Neural cell (in vitro differentiated cells): ENCODE data around the gene DDC. TPM values are rescaled to one million over a fixed set of nuclear protein-coding genes. Genes with fewer than 3 reads are reported as not detected.

Experiments
- H2AFZ ChIP-seq: fragments of 200-600, 300-800 bp; sonication (generic), shearing (Covaris generic); 2 replicates; pipeline ENCODE4 v1.6.0; 2014; ENCODE audit warnings: low read depth, mild to moderate bottlenecking, antibody characterized with exemption, low read length, moderate library complexity
- H3F3A ChIP-seq: fragments of 200-600 bp; shearing (Covaris generic); 2 replicates; pipeline ENCODE4 v1.6.1; 2016; ENCODE audit warnings: mild to moderate bottlenecking, moderate library complexity, mixed read lengths, antibody characterized with exemption, low read length; ENCODE audit not compliant: insufficient read depth, poor library complexity, severe bottlenecking
- H3K27ac ChIP-seq: fragments of 200-600, 300-800 bp; sonication (generic), shearing (Covaris generic); 2 replicates; pipeline ENCODE4 v1.5.1; 2014; ENCODE audit warnings: mild to moderate bottlenecking, low read length, moderate library complexity
- H3K27me3 ChIP-seq: fragments of 300-800, 200-600 bp; sonication (generic), shearing (Covaris generic); 2 replicates; pipeline ENCODE4 v1.6.0; 2014; ENCODE audit warnings: mild to moderate bottlenecking, low read depth, low read length, moderate library complexity; ENCODE audit not compliant: insufficient read depth
- H3K36me3 ChIP-seq: fragments of 300-800, 200-600 bp; sonication (generic), shearing (Covaris generic); 2 replicates; pipeline ENCODE4 v1.5.1; 2014; ENCODE audit warnings: mild to moderate bottlenecking, antibody characterized with exemption, low read length, moderate library complexity; ENCODE audit not compliant: insufficient read depth
- H3K4me2 ChIP-seq: fragments of 300-800, 200-600 bp; sonication (generic), shearing (Covaris generic); 2 replicates; pipeline ENCODE4 v1.6.0; 2014; ENCODE audit warnings: mild to moderate bottlenecking, low read length
- H3K4me3 ChIP-seq: fragments of 300-800, 200-600 bp; sonication (generic), shearing (Covaris generic); 2 replicates; pipeline ENCODE4 v1.5.1; 2014; ENCODE audit warnings: mild to moderate bottlenecking, low read length, moderate library complexity
- H3K79me2 ChIP-seq: fragments of 200-600 bp; shearing (Covaris generic); replicated peaks from 2 replicates; pipeline ENCODE4 v1.6.0; 2014; ENCODE audit warnings: mild to moderate bottlenecking, low read length, moderate library complexity; ENCODE audit not compliant: insufficient read depth
- H3K9ac ChIP-seq: fragments of 300-800, 200-600 bp; sonication (generic), shearing (Covaris generic); 2 replicates; pipeline ENCODE4 v1.6.1; 2016; ENCODE audit warnings: mild to moderate bottlenecking, low read length, mixed read lengths
- H3K9me2 ChIP-seq: fragments of 200-600 bp; shearing (Covaris generic); 2 replicates; pipeline ENCODE4 v1.6.1; 2016; ENCODE audit warnings: mild to moderate bottlenecking, low read length, mixed read lengths; ENCODE audit not compliant: insufficient read depth
- H3K9me3 ChIP-seq: fragments of 200-600, 300-800 bp; sonication (generic), shearing (Covaris generic); 2 replicates; pipeline ENCODE4 v1.6.1; 2016; ENCODE audit warnings: mild to moderate bottlenecking, mixed run types, low read length, moderate library complexity, mixed read lengths
- H4K20me1 ChIP-seq: fragments of 200-600 bp; shearing (Covaris generic); 2 replicates; pipeline ENCODE4 v1.6.1; 2016; ENCODE audit warnings: mild to moderate bottlenecking, mixed run types; ENCODE audit not compliant: insufficient read depth
- EP300 ChIP-seq: fragments of 450-650 bp; conservative IDR thresholded peaks from 2 replicates; pipeline ENCODE4 v1.6.1; 2014; ENCODE audit warnings: antibody characterized with exemption, mild to moderate bottlenecking, moderate library complexity; ENCODE audit not compliant: poor library complexity, severe bottlenecking
- EZH2 ChIP-seq: fragments of 200-600, 300-800 bp; shearing (Covaris generic), sonication (generic); IDR thresholded peaks from 2 replicates; pipeline ENCODE4 v1.6.1; 2014; ENCODE audit warnings: antibody characterized with exemption, low read length, borderline replicate concordance, mild to moderate bottlenecking; ENCODE audit not compliant: insufficient read depth, poor library complexity, severe bottlenecking
- MXI1 ChIP-seq: fragments of 450-650 bp; conservative IDR thresholded peaks from 2 replicates; pipeline ENCODE4 v1.6.1; 2014; ENCODE audit warnings: antibody characterized with exemption, mild to moderate bottlenecking; ENCODE audit not compliant: poor library complexity, severe bottlenecking
- POLR2AphosphoS5 ChIP-seq: IDR thresholded peaks from 2 replicates; pipeline ENCODE4 v1.6.1; 2012
- RAD21 ChIP-seq: fragments of 450-650 bp; conservative IDR thresholded peaks from 2 replicates; pipeline ENCODE4 v1.6.1; 2014; ENCODE audit warnings: antibody characterized with exemption, mild to moderate bottlenecking, moderate library complexity
- SMC3 ChIP-seq: fragments of 450-650 bp; conservative IDR thresholded peaks from 2 replicates; pipeline ENCODE4 v1.6.1; 2014; ENCODE audit warnings: antibody characterized with exemption, mild to moderate bottlenecking, moderate library complexity; ENCODE audit not compliant: poor library complexity
- TAF1 ChIP-seq: IDR thresholded peaks from 2 replicates; pipeline ENCODE4 v1.6.1; 2012; ENCODE audit warnings: low read depth
- polyA plus RNA-seq: library from polyadenylated mRNA; depleted of rRNA; stranded (reverse); fragments of >200 nt; gene quantifications from 2 replicates; pipeline ENCODE4 v1.2.3, GENCODE V29; 2014
- TF ChIP-seq, protein P1 (sequence below): fragments of 450-650 bp; IDR thresholded peaks from 2 replicates; pipeline ENCODE4 v1.5.1; 2014; ENCODE audit warnings: antibody characterized with exemption, mild to moderate bottlenecking, moderate library complexity; ENCODE audit not compliant: poor library complexity, severe bottlenecking
- TF ChIP-seq, protein P2 (sequence below): IDR thresholded peaks from 2 replicates; pipeline ENCODE4 v1.6.1; 2012; ENCODE audit warnings: borderline replicate concordance

Gene DDC
- polyA plus RNA-seq, 1 donor from 2014 or later = 42.9 TPM

DNA sequence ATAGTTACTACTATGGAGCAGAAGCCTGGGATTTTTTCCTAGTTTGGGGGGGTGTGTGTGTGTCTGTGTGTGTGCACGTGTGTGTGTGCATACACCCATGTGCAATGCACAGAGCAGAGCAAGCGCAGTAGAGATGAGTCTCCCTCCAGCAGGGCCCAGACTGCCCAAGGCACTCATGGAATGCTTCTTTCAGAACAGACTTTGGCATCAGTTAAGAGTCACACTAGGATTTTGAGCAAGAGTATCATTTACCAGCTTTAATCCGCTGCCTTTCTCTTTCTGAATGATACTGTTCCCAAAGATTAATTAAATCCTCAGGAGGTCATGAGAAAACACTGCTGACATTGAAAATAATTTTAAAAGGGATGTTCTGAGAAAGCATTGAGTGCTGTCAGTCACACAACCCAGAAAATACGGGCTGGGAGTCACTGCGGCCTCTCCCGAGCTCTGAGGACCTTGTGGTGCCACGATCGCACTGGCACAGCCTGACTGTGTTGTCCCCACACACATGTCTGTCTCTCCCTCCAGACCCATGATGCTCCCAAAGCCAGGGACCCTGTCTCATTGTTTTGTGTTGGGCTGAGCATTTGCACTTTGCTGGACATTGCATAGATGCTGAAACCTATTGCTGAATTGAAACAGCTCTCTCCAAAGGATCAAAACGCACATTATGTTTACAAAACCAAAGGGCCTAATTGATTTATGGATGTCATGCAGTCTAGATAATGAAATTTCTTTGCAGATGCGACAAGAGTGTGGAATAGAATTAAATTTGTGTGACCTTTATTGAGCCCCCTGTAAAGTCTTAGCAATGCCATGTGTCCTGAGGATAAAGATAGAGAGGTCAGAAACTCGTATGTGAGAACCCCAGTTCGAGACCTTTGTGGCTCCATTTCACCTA, 60.3 kb downstream of the DDC start:
- no peaks in the 10 kb centered on the region for H3F3A ChIP-seq
- no peak overlapping the region for H3K27ac ChIP-seq
- no peak overlapping the region for H3K4me3 ChIP-seq
- H3K36me3 ChIP-seq = no peaks in the 10 kb centered on the region
- TF ChIP-seq EZH2 (no peak), POLR2AphosphoS5 (no peak), SMC3 (no peak), MXI1 (no peak), EP300 (no peak), RAD21 (no peak), TAF1 (no peak)
- TF ChIP-seq, protein P1, sequence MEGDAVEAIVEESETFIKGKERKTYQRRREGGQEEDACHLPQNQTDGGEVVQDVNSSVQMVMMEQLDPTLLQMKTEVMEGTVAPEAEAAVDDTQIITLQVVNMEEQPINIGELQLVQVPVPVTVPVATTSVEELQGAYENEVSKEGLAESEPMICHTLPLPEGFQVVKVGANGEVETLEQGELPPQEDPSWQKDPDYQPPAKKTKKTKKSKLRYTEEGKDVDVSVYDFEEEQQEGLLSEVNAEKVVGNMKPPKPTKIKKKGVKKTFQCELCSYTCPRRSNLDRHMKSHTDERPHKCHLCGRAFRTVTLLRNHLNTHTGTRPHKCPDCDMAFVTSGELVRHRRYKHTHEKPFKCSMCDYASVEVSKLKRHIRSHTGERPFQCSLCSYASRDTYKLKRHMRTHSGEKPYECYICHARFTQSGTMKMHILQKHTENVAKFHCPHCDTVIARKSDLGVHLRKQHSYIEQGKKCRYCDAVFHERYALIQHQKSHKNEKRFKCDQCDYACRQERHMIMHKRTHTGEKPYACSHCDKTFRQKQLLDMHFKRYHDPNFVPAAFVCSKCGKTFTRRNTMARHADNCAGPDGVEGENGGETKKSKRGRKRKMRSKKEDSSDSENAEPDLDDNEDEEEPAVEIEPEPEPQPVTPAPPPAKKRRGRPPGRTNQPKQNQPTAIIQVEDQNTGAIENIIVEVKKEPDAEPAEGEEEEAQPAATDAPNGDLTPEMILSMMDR = no peak
- TF ChIP-seq, protein P2, sequence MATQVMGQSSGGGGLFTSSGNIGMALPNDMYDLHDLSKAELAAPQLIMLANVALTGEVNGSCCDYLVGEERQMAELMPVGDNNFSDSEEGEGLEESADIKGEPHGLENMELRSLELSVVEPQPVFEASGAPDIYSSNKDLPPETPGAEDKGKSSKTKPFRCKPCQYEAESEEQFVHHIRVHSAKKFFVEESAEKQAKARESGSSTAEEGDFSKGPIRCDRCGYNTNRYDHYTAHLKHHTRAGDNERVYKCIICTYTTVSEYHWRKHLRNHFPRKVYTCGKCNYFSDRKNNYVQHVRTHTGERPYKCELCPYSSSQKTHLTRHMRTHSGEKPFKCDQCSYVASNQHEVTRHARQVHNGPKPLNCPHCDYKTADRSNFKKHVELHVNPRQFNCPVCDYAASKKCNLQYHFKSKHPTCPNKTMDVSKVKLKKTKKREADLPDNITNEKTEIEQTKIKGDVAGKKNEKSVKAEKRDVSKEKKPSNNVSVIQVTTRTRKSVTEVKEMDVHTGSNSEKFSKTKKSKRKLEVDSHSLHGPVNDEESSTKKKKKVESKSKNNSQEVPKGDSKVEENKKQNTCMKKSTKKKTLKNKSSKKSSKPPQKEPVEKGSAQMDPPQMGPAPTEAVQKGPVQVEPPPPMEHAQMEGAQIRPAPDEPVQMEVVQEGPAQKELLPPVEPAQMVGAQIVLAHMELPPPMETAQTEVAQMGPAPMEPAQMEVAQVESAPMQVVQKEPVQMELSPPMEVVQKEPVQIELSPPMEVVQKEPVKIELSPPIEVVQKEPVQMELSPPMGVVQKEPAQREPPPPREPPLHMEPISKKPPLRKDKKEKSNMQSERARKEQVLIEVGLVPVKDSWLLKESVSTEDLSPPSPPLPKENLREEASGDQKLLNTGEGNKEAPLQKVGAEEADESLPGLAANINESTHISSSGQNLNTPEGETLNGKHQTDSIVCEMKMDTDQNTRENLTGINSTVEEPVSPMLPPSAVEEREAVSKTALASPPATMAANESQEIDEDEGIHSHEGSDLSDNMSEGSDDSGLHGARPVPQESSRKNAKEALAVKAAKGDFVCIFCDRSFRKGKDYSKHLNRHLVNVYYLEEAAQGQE = no peak
- H3K4me2 ChIP-seq = no peak overlapping the region
- H4K20me1 ChIP-seq = no peaks in the 10 kb centered on the region
- H3K27me3 ChIP-seq = no peaks in the 10 kb centered on the region
- H3K79me2 ChIP-seq = no peaks in the 10 kb centered on the region
- no peaks in the 10 kb centered on the region for H3K9me2 ChIP-seq
- no peak overlapping the region for H3K9ac ChIP-seq
- no peak overlapping the region for H2AFZ ChIP-seq
- H3K9me3 ChIP-seq = no peaks in the 10 kb centered on the region

DNA sequence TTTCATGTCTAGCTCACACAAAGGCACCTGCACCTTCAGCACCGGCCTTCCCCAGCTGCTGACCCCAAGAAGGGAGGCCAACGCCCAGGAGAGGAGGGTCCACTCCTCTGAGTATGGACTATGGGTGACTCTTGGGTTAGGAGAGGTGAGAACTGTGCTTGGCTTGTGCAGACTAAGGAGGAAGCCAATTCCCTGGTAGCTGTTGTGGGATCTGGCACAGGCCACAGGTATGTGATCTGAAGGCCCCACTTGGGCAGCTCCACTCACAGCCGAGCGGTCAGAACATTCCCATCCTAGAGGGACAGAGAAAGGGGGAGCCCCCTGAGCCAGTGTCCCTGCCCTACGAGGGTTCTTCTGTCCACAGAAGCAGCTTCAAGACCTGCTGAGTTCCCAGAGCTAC, 62.3 kb downstream of the DDC start:
- H3K9me3 ChIP-seq = no peaks in the 10 kb centered on the region
- no peak overlapping the region for H3K4me3 ChIP-seq
- no peaks in the 10 kb centered on the region for H3K36me3 ChIP-seq
- TF ChIP-seq SMC3 (no peak), EZH2 (no peak)
- TF ChIP-seq, protein P1 = no peak
- TF ChIP-seq, protein P2 = no peak
- no peaks in the 10 kb centered on the region for H4K20me1 ChIP-seq
- no peaks in the 10 kb centered on the region for H3K79me2 ChIP-seq
- no peaks in the 10 kb centered on the region for H3K9me2 ChIP-seq
- no peaks in the 10 kb centered on the region for H3F3A ChIP-seq
- no peak overlapping the region for H3K9ac ChIP-seq
- H3K27me3 ChIP-seq = no peaks in the 10 kb centered on the region
- H3K27ac ChIP-seq = no peak overlapping the region
- H2AFZ ChIP-seq = no peak overlapping the region
- H3K4me2 ChIP-seq = no peak overlapping the region
